Measurements from ENCODE around the gene NUDT7.

The NUDT7 gene

GRCh38 chr16:77782694-77783093 is 60.4 kb downstream of the NUDT7 start:
- no peak for DNase-seq

- no peak for DNase-seq
These were observed 62.4 kb downstream of the NUDT7 start for GRCh38 chr16:77784441-77785372.

GRCh38 chr16:77785373-77785764 is 63.1 kb downstream of the NUDT7 start:
- DNase-seq: no peak

- DNase-seq: no peak
These were observed 64.0 kb downstream of the NUDT7 start for GRCh38 chr16:77786186-77786847.

- DNase-seq: no peak
These were observed 65.1 kb downstream of the NUDT7 start for GRCh38 chr16:77787452-77787851.

- DNase-seq: peak in 1 of 2 donors; percentile 29
These were observed 66.1 kb downstream of the NUDT7 start, which contains the start of gene VAT1L for GRCh38 chr16:77788181-77789084. TSS of gene VAT1L (plus strand) at chr16:77788564. CDS start at chr16:77788683, 119 bp downstream.

GRCh38 chr16:77789085-77790008 is 67.0 kb downstream of the NUDT7 start:
- DNase-seq: peak in 1 of 2 donors; percentile 4

GRCh38 chr16:77790009-77790372 is 67.7 kb downstream of the NUDT7 start:
- no peak for DNase-seq

- no peak for DNase-seq
These were observed 68.6 kb downstream of the NUDT7 start for GRCh38 chr16:77790912-77791311.

Measured in stimulated activated CD4-positive, alpha-beta T cell treated with anti-CD3 and anti-CD28 coated beads, Interleukin-2, amount 100 ng/mL, for 24 hours (primary cell).